H1 (cell line): ENCODE data around the gene GYS2. TPM values are rescaled to one million over a fixed set of nuclear protein-coding genes. Genes with fewer than 3 reads are reported as not detected.

Source experiments
- CTCF ChIA-PET: fragments of 300-600 bp; sonication (Branson Sonifier 250); formaldehyde crosslinking; loops from one replicate; lab custom pipeline; 2021; ENCODE audit not compliant: partially characterized antibody; lab: Charles Lee
- POLR2A ChIA-PET: fragments of 300-600 bp; sonication (Branson Sonifier 250); formaldehyde crosslinking; loops from one replicate; lab custom pipeline; 2021; ENCODE audit warnings: inconsistent platforms; ENCODE audit not compliant: partially characterized antibody; lab: Charles Lee
- DNase-seq, 2 experiments: peaks; one replicate each; pipeline versions ENCODE4 v3.0.0 to v3.0.0-alpha.2; 2010 to 2022; ENCODE audit warnings: low spot score in 2 of 2, low read depth in 1 of 2, mixed read lengths in 1 of 2
- FAIRE-seq: peaks from 2 replicates; lab custom pipeline; 2011; peaks lifted over from hg19 to GRCh38; lab: Jason Lieb, UNC
- H2AFZ ChIP-seq: 2 replicates; pipeline ENCODE4 v1.8.1; 2012; ENCODE audit warnings: low read length, inconsistent platforms
- H2AK5ac ChIP-seq: 2 replicates; pipeline ENCODE4 v1.6.1; 2013; ENCODE audit warnings: low read depth, low read length
- H2BK120ac ChIP-seq: replicated peaks from 2 replicates; pipeline ENCODE3; 2013; ENCODE audit warnings: low read depth, low read length, inconsistent platforms
- H2BK12ac ChIP-seq: 2 replicates; pipeline ENCODE4 v1.6.1; 2013; ENCODE audit warnings: low read depth, low read length
- H2BK15ac ChIP-seq: 2 replicates; pipeline ENCODE4 v1.6.1; 2013; ENCODE audit warnings: low read length
- H2BK20ac ChIP-seq: 2 replicates; pipeline ENCODE4 v1.6.1; 2013; ENCODE audit warnings: low read length
- H2BK5ac ChIP-seq: 2 replicates; pipeline ENCODE4 v1.6.1; 2013; ENCODE audit warnings: low read depth, low read length
- H3K14ac ChIP-seq: 2 replicates; pipeline ENCODE4 v1.6.1; 2013; ENCODE audit warnings: inconsistent platforms; ENCODE audit not compliant: insufficient read length
- H3K18ac ChIP-seq: 2 replicates; pipeline ENCODE4 v1.6.1; 2013; ENCODE audit warnings: low read length; ENCODE audit errors: extremely low read depth
- H3K23ac ChIP-seq: 2 replicates; pipeline ENCODE4 v1.6.1; 2013; ENCODE audit warnings: inconsistent platforms; ENCODE audit not compliant: insufficient read length
- H3K23me2 ChIP-seq: 2 replicates; pipeline ENCODE4 v1.6.1; 2013; ENCODE audit warnings: low read depth, low read length
- H3K27ac ChIP-seq: 2 replicates; pipeline ENCODE4 v1.6.1; 2011; ENCODE audit warnings: low read depth, low read length, inconsistent platforms
- H3K27me3 ChIP-seq, 4 experiments: replicated peaks in 1 of 4; 1 replicate in 1 of 4; 2 replicates in 3 of 4; pipeline versions ENCODE4 v1.6.1 to v1.8.1; 2011 to 2013; ENCODE audit warnings: low read length in 3 of 4, mild to moderate bottlenecking in 3 of 4, inconsistent platforms in 2 of 4, mixed read lengths in 2 of 4, moderate library complexity in 1 of 4; ENCODE audit not compliant: control insufficient read depth in 3 of 4, insufficient read depth in 3 of 4; ENCODE audit errors: extremely low read depth in 1 of 4
- H3K36me3 ChIP-seq, 4 experiments: 2 replicates each; pipeline versions ENCODE4 v1.6.1 to v1.8.1; 2011 to 2013; ENCODE audit warnings: mild to moderate bottlenecking in 4 of 4, low read length in 3 of 4, moderate library complexity in 2 of 4, control low read depth in 1 of 4, inconsistent platforms in 1 of 4; ENCODE audit not compliant: insufficient read depth in 4 of 4, control insufficient read depth in 2 of 4
- H3K4ac ChIP-seq: replicated peaks from 2 replicates; pipeline ENCODE3; 2013; ENCODE audit warnings: low read length, low read depth, mixed read lengths, inconsistent platforms; ENCODE audit not compliant: insufficient read length
- H3K4me1 ChIP-seq, 4 experiments: replicated peaks in 1 of 4; 1 replicate in 1 of 4; 2 replicates in 3 of 4; pipeline versions ENCODE4 v1.6.1 to v1.8.1; 2011 to 2013; ENCODE audit warnings: low read length in 3 of 4, inconsistent platforms in 2 of 4, mixed read lengths in 1 of 4; ENCODE audit not compliant: insufficient read depth in 4 of 4, control insufficient read depth in 3 of 4
- H3K4me2 ChIP-seq, 2 experiments: 2 replicates each; pipeline versions ENCODE4 v1.6.1 to v1.8.1; 2011 to 2013; ENCODE audit warnings: low read depth in 2 of 2, low read length in 2 of 2, control low read depth in 1 of 2, inconsistent platforms in 1 of 2, mild to moderate bottlenecking in 1 of 2; ENCODE audit not compliant: insufficient read depth in 1 of 2
- H3K4me3 ChIP-seq, 4 experiments: fragments of 200-600, 300-600 bp in 1 of 4; sonication (generic), shearing (Covaris generic), sonication (Bioruptor Twin) in 1 of 4; 2 replicates each; pipeline versions ENCODE4 v1.5.1 to v1.8.1; 2011 to 2016; ENCODE audit warnings: low read length in 4 of 4, low read depth in 3 of 4, control low read depth in 2 of 4, inconsistent platforms in 2 of 4, mild to moderate bottlenecking in 2 of 4, mixed read lengths in 1 of 4, moderate library complexity in 1 of 4; ENCODE audit not compliant: insufficient read depth in 2 of 4; ENCODE audit errors: extremely low read depth in 1 of 4
- H3K56ac ChIP-seq: replicated peaks from 2 replicates; pipeline ENCODE3; 2013; ENCODE audit warnings: low read depth, mild to moderate bottlenecking, mixed read lengths, low read length, inconsistent platforms; ENCODE audit not compliant: insufficient read length
- H3K79me1 ChIP-seq: 2 replicates; pipeline ENCODE4 v1.6.1; 2013; ENCODE audit warnings: low read depth, low read length, control low read depth
- H3K79me2 ChIP-seq, 2 experiments: 2 replicates each; pipeline versions ENCODE4 v1.6.1 to v1.8.1; 2012 to 2013; ENCODE audit warnings: low read length in 2 of 2, mild to moderate bottlenecking in 2 of 2, inconsistent platforms in 1 of 2; ENCODE audit not compliant: insufficient read depth in 2 of 2, control insufficient read depth in 1 of 2
- H3K9ac ChIP-seq, 4 experiments: replicated peaks in 1 of 4; 1 replicate in 1 of 4; 2 replicates in 3 of 4; pipeline versions ENCODE4 v1.6.1 to v1.8.1; 2011 to 2013; ENCODE audit warnings: low read depth in 3 of 4, low read length in 3 of 4, control low read depth in 2 of 4, mild to moderate bottlenecking in 2 of 4, moderate library complexity in 2 of 4, inconsistent platforms in 1 of 4; ENCODE audit errors: extremely low read depth in 1 of 4
- H3K9me3 ChIP-seq, 2 experiments: 2 replicates each; pipeline versions ENCODE4 v1.6.1 to v1.8.1; 2012 to 2013; ENCODE audit warnings: mild to moderate bottlenecking in 2 of 2, moderate library complexity in 2 of 2, control low read depth in 1 of 2, inconsistent platforms in 1 of 2, low read depth in 1 of 2, low read length in 1 of 2, mixed read lengths in 1 of 2; ENCODE audit not compliant: insufficient read depth in 2 of 2
- H4K20me1 ChIP-seq, 2 experiments: replicated peaks in 1 of 2; 2 replicates each; pipeline versions ENCODE3 to v1.8.1; 2011 to 2013; ENCODE audit warnings: inconsistent platforms in 2 of 2, low read length in 2 of 2, mild to moderate bottlenecking in 1 of 2; ENCODE audit not compliant: insufficient read depth in 2 of 2, control insufficient read depth in 1 of 2
- H4K5ac ChIP-seq: 2 replicates; pipeline ENCODE4 v1.6.1; 2013; ENCODE audit warnings: low read length, low read depth, mixed read lengths, inconsistent platforms; ENCODE audit not compliant: insufficient read length
- H4K8ac ChIP-seq: 2 replicates; pipeline ENCODE4 v1.8.0; 2013; ENCODE audit warnings: mild to moderate bottlenecking, moderate library complexity, low read length, inconsistent platforms; ENCODE audit not compliant: insufficient read depth; ENCODE audit errors: extremely low read depth
- H4K91ac ChIP-seq: replicated peaks from 2 replicates; pipeline ENCODE3; 2013; ENCODE audit warnings: low read length, mixed read lengths, inconsistent platforms; ENCODE audit not compliant: insufficient read length
- E2F6 ChIP-seq: IDR thresholded peaks from 2 replicates; pipeline ENCODE4 v1.6.1; 2012; ENCODE audit warnings: inconsistent platforms
- KDM5A ChIP-seq: fragments of 200-600 bp; IDR thresholded peaks from 2 replicates; pipeline ENCODE4 v1.7.1; 2012; ENCODE audit warnings: mild to moderate bottlenecking, low read length, inconsistent platforms, mixed read lengths
- SAP30 ChIP-seq: fragments of 300-600 bp; sonication (generic); IDR thresholded peaks from 2 replicates; pipeline ENCODE4 v1.7.1; 2012; ENCODE audit warnings: low read length, moderate library complexity, mild to moderate bottlenecking, inconsistent platforms; ENCODE audit not compliant: insufficient read depth, insufficient replicate concordance
- WGBS, 2 experiments: shearing (Covaris generic) in 1 of 2; methylation state at CpG; one replicate each; pipeline versions ENCODE4 v1.1.6 to v1.1.7; 2013 to 2015; ENCODE audit warnings: low lambda C conversion rate in 2 of 2, mixed read lengths in 2 of 2, inconsistent platforms in 1 of 2, low coverage in 1 of 2, missing lambda C conversion rate in 1 of 2; ENCODE audit not compliant: insufficient replicate concordance in 2 of 2, insufficient coverage in 1 of 2, insufficient read length in 1 of 2; ENCODE audit errors: extremely low coverage in 1 of 2, missing lambda C conversion rate in 1 of 2; 5-methylcytosine and 5-hydroxymethylcytosine counted together
- polyA plus RNA-seq, 7 experiments: library from polyadenylated mRNA; depleted of rRNA in 3 of 7; stranded (reverse) in 5 of 7; unstranded in 2 of 7; fragments of >200 nt in 5 of 7; fragments of 200-250 nt in 2 of 7; gene quantifications; 1 replicate in 5 of 7; 2 replicates in 1 of 7; 4 replicates in 1 of 7; pipeline versions ENCODE4 v1.2.1 to v1.2.3, GENCODE V29; 2011 to 2013; ENCODE audit warnings: missing spikeins in 2 of 7, mixed read lengths in 2 of 7
- total RNA-seq: library from RNA; stranded (reverse); fragmentation: NEBNext Ultra II Directional; extraction: Animal tissue kit (Norgen Biotek cat#: 25700); gene quantifications from 2 replicates; pipeline ENCODE4 v1.2.1, GENCODE V29; 2021

The GYS2 gene
- total and polyA plus RNA-seq, 2 of the 8 experiments (the other 6 are each of a cell fraction or from before 2014, with no cell fraction given) = not detected

GRCh38 chr12:21559855-21560569 lies 44.6 kb downstream of the GYS2 start:
- no peak overlapping the region for H4K5ac ChIP-seq
- H3K23me2 ChIP-seq = no peaks in the 10 kb centered on the region
- H3K9ac ChIP-seq = no peak overlapping the region
- H3K27me3 ChIP-seq = no peaks in the 10 kb centered on the region
- H2BK120ac ChIP-seq = no peak overlapping the region
- no peaks in the 10 kb centered on the region for H3K4me1 ChIP-seq
- H2BK12ac ChIP-seq = no peak overlapping the region
- POLR2A ChIA-PET = no interaction called here
- H4K20me1 ChIP-seq = no peaks in the 10 kb centered on the region
- H2AK5ac ChIP-seq = no peak overlapping the region
- no peak overlapping the region for H3K4me3 ChIP-seq
- no peak overlapping the region for H3K4ac ChIP-seq
- no peak overlapping the region for H2BK20ac ChIP-seq
- H2BK15ac ChIP-seq = no peak overlapping the region
- FAIRE-seq (no peak), DNase-seq (no peak)
- H3K4me2 ChIP-seq = no peak overlapping the region
- H3K79me1 ChIP-seq = no peaks in the 10 kb centered on the region
- no peak overlapping the region for H4K91ac ChIP-seq
- H4K8ac ChIP-seq = no peak overlapping the region
- no peaks in the 10 kb centered on the region for H3K79me2 ChIP-seq
- no peaks in the 10 kb centered on the region for H3K9me3 ChIP-seq
- CTCF ChIA-PET = no interaction called here
- H3K36me3 ChIP-seq = no peaks in the 10 kb centered on the region
- H3K14ac ChIP-seq = no peak overlapping the region
- no peak overlapping the region for H3K27ac ChIP-seq
- H3K23ac ChIP-seq = no peak overlapping the region
- H3K56ac ChIP-seq = no peak overlapping the region
- H2AFZ ChIP-seq = no peak overlapping the region
- TF ChIP-seq SAP30 = no peak
- no peak for TF ChIP-seq E2F6
- no peak for TF ChIP-seq KDM5A
- H2BK5ac ChIP-seq = no peak overlapping the region
- no peak overlapping the region for H3K18ac ChIP-seq
- 94% methylated on average over 7 of the region's 7 CpGs; no CpG with 5 or more reads in 1 of the 2 experiments for WGBS, 2 experiments
